HG03045 (cell line): ENCODE data around the gene MARVELD2.
"Not testable (repeated sequence)": the region's sequence is repeated elsewhere in the genome, so short reads cannot be mapped to it uniquely, and the experiment has no call there.

ENCODE experiments used
- ATAC-seq: cut with Tn5 transposase; IDR thresholded peaks from one replicate; pipeline ENCODE4 v1.9.1; 2021; ENCODE audit warnings: mild to moderate bottlenecking, moderate library complexity; ENCODE audit not compliant: unreplicated experiment

The MARVELD2 gene

GRCh38 chr5:69414885-69415583, at the start of gene MARVELD2:
Gene MARVELD2, plus strand, starts transcription at chr5:69415116. Its CDS starts 4,270 bp downstream, at chr5:69419386.
- peak; percentile 74 for ATAC-seq

GRCh38 chr5:69367697-69368279, 47.1 kb upstream of the MARVELD2 start:
- ATAC-seq, result no peak

- ATAC-seq, result peak; percentile 0
Measured at GRCh38 chr5:69368458-69369339, 46.2 kb upstream of the MARVELD2 start.

GRCh38 chr5:69369340-69370121, 45.4 kb upstream of the MARVELD2 start, which contains the start of the genes AK6, RAD17 and TAF9:
Gene AK6, minus strand, starts transcription at chr5:69369520. Its CDS starts 30 bp downstream, at chr5:69369490.
Gene RAD17, plus strand, starts transcription at chr5:69369818. Its CDS starts 2,391 bp downstream, at chr5:69372209.
Gene TAF9, minus strand, starts transcription at chr5:69369520. Its CDS starts 3,783 bp downstream, at chr5:69365737.
- ATAC-seq, result peak; percentile 92

GRCh38 chr5:69370335-69370734, 44.6 kb upstream of the MARVELD2 start:
- ATAC-seq, result not testable (repeated sequence)

GRCh38 chr5:69372394-69372793, 42.5 kb upstream of the MARVELD2 start:
- no peak for ATAC-seq

- ATAC-seq, result peak; percentile 69
Measured at GRCh38 chr5:69374911-69375446, 39.9 kb upstream of the MARVELD2 start.

- ATAC-seq, result no peak
Measured at GRCh38 chr5:69378376-69378775, 36.5 kb upstream of the MARVELD2 start.

GRCh38 chr5:69404659-69405330, 10.1 kb upstream of the MARVELD2 start:
- no peak for ATAC-seq

- no peak for ATAC-seq
Measured at GRCh38 chr5:69415584-69415958, 655 bp downstream of the MARVELD2 start.

GRCh38 chr5:69416180-69416579, 1.3 kb downstream of the MARVELD2 start:
- ATAC-seq, result no peak

- no peak for ATAC-seq
Measured at GRCh38 chr5:69416699-69417098, 1.8 kb downstream of the MARVELD2 start.

GRCh38 chr5:69418554-69418953, 3.6 kb downstream of the MARVELD2 start:
- ATAC-seq, result no peak

- no peak for ATAC-seq
Measured at GRCh38 chr5:69431424-69432303, 16.7 kb downstream of the MARVELD2 start.

- peak; percentile 51 for ATAC-seq
Measured at GRCh38 chr5:69432412-69433206, 17.7 kb downstream of the MARVELD2 start.

GRCh38 chr5:69435276-69435884, 20.5 kb downstream of the MARVELD2 start:
- ATAC-seq, result not testable (repeated sequence)

GRCh38 chr5:69444127-69444754, 29.3 kb downstream of the MARVELD2 start:
- no peak for ATAC-seq
